Measurements from ENCODE around the gene TM4SF20.

DNA sequence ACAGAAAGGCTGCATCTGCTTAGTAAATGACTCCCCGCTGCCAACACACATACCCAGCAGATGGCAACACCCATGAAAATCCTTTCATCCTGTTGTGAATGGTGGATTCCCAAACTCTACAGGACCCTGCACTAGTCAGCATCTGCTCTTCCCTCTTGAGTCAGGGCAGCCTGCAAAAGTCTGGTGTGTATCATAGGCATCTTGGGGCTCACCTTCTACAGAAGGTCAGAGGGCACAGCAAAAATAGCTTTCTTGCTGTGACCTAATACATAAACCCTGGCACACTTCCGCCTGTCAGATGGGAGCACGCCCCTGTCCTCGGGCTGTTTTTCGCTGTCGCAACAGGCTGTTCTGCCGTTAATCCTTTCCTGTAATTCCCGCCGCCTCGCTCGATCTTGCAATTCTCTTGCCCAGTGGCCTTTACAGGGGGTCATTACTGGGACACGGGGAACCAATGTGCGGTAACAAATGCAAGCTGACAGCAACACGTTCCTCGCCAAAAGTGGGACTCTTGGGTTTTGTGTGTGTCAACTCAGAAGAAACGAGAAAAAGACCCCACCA is 28.6 kb upstream of the TM4SF20 start:
- TF ChIP-seq CTCF (IDR thresholded peaks at IDR 0.05) (no peak), POLR2A (IDR thresholded peaks at IDR 0.05) (no peak)

Measured in stomach (tissue), 4 donors.